Hepatocyte (in vitro differentiated cells): ENCODE data around the gene PCSK4.

Experiments used
- EZH2 ChIP-seq: fragments of 200-600 bp; sonication (generic); IDR thresholded peaks from 2 replicates; pipeline ENCODE4 v1.6.1; 2016; ENCODE audit warnings: antibody characterized with exemption, mild to moderate bottlenecking, borderline replicate concordance
- EZH2phosphoT487 ChIP-seq: fragments of 200-600 bp; sonication (generic); IDR thresholded peaks from one replicate; pipeline ENCODE4 v1.6.1; 2018; ENCODE audit warnings: antibody characterized with exemption, mild to moderate bottlenecking, low read depth, moderate library complexity; ENCODE audit not compliant: unreplicated experiment, severe bottlenecking
- TF ChIP-seq, protein P1 (sequence below): fragments of 200-600 bp; sonication (generic); IDR thresholded peaks from 2 replicates; pipeline ENCODE4 v1.5.1; 2016; ENCODE audit warnings: antibody characterized with exemption, mild to moderate bottlenecking; ENCODE audit not compliant: poor library complexity

DNA sequence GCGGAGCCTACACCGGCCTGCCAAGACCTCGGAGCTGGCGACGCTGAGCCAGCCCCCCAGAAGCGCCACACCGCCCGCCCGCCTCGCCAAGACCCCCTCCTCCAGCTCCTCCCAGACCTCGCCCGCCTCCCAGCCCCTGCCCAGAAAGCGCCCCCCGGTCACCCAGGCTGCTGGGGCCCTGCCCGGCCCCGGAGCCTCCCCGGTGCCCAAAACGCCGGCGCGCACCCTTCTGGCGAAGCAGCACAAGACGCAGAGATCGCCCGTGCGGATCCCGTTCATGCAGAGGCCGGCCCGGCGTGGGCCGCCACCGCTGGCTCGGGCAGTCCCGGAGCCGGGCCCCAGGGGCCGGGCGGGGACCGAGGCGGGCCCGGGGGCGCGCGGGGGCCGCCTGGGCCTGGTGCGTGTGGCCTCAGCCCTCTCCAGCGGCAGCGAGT lies 21.3 kb downstream of the PCSK4 start:
- TF ChIP-seq, protein P1, sequence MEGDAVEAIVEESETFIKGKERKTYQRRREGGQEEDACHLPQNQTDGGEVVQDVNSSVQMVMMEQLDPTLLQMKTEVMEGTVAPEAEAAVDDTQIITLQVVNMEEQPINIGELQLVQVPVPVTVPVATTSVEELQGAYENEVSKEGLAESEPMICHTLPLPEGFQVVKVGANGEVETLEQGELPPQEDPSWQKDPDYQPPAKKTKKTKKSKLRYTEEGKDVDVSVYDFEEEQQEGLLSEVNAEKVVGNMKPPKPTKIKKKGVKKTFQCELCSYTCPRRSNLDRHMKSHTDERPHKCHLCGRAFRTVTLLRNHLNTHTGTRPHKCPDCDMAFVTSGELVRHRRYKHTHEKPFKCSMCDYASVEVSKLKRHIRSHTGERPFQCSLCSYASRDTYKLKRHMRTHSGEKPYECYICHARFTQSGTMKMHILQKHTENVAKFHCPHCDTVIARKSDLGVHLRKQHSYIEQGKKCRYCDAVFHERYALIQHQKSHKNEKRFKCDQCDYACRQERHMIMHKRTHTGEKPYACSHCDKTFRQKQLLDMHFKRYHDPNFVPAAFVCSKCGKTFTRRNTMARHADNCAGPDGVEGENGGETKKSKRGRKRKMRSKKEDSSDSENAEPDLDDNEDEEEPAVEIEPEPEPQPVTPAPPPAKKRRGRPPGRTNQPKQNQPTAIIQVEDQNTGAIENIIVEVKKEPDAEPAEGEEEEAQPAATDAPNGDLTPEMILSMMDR = no peak
- TF ChIP-seq EZH2phosphoT487 (no peak), EZH2 (no peak)
